GM19025 (cell line): ENCODE data around the gene TTBK2.
"Not testable (repeated sequence)": the region's sequence is repeated elsewhere in the genome, so short reads cannot be mapped to it uniquely, and the experiment has no call there.

Experiments
- ATAC-seq: cut with Tn5 transposase; IDR thresholded peaks from one replicate; pipeline ENCODE4 v1.9.1; 2021; ENCODE audit warnings: mild to moderate bottlenecking, low read depth, moderate library complexity; ENCODE audit not compliant: unreplicated experiment

Gene TTBK2

GRCh38 chr15:42911058-42911592, 9.5 kb downstream of the TTBK2 start:
- no peak for ATAC-seq

DNA sequence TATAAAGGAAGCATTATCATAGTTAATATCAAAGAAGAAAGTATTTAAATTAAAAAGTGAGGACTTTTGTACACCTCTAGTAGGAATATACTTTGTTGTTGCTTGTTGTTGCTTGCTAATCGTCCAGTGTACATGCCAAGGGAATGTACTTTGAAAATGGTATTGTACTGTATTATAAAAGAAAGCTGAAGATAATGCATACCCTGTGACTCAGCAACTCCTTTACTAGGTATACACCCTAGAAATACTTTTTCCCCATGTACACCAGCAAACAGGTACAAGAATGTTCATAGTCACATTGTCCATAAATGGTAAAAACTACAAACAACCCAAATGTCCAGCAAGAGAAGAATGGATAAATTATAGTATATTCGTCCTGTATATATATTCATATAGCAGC, 12.0 kb downstream of the TTBK2 start:
- ATAC-seq, result no peak

- no peak for ATAC-seq
Measured at GRCh38 chr15:42903388-42904324, 16.9 kb downstream of the TTBK2 start.

DNA sequence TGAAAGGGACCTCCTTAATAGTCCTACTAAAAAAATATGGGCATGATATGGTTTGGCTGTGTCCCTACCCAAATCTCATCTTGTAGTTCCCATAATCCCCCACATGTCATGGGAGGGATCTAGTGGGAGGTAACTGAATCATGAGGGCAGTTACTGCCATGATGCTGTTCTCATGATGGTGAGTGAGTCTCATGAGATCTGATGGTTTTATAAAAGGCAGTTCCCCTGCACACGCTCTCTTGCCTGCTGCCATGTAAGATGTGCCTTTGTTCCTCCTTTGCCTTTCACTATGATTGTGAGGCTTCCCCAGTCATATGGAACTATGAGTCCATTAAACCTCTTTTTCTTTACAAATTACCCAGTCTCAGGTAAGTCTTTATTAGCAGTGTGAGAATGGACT, 26.7 kb downstream of the TTBK2 start:
- not testable (repeated sequence) for ATAC-seq

DNA sequence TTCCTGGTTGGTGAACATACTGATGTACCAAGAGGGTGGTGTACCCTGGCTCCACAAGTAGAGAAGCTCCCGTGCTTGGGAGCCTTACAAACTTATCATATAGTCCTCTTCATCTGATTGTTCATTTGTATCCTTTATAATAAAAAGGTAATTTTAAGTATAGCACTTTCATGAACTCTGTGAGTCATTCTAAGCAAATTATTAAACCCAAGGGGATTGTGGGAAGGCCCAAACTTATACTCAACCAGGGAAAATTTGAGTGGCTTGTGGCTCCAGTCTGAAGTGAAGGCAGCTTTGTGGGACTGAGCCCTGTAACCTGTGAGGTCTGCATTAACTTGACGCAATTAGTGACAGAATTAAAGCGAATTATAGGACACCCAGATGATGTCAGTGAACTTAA, 29.0 kb downstream of the TTBK2 start:
- ATAC-seq, result no peak

- no peak for ATAC-seq
Measured at GRCh38 chr15:42890161-42890913, 30.2 kb downstream of the TTBK2 start.

DNA sequence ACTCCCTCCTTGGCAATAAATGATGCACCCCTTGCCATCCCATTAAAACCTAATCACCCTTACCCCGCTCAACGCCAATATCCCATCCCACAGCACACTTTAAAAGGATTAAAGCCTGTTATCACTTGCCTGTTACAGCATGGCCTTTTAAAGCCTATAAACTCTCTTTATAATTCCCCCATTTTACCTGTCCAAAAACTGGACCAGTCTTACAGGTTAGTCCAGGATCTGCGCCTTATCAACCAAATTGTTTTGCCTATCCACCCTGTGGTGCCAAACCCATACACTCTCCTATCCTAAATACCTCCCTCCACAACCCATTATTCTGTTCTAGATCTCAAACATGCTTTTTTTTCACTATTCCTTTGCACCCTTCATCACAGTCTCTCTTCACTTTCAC, 33.2 kb downstream of the TTBK2 start:
- not testable (repeated sequence) for ATAC-seq

DNA sequence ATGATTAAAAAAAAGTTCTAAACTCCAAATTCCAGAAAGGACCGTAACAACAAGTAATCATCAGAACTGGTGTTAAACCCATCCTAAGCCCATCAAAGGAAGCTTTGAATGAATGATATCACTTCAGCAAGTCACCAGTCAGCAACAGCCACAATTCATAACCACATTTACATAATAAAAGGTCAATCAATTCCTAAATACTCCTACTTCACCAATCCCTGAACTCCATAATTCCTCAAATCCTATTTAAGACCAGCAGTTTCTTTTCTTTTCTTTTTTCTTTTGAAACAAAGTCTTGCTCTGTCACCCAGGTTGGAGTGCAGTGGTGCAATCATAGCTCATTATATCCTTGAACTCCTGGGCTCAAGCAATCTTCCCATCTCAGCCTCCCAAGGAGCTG, 40.5 kb downstream of the TTBK2 start:
- no peak for ATAC-seq

DNA sequence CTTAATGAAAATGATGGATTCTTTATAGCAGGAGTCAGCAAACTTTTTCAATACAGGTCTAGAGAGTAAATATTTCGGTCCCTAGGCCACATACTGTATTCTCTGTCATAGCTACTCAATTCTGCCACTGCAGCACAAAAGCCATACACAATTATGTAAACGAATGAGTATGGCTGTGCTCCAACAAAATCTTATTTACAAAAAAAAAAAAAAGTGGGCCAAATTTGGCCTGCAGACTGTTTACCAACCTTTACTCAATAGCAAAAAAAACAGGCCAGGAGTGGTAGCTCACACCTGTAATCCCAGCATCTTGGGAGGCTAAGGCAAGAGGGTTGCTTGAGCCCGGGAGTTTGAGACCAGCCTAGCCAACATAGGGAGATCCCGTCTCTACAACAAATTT, 41.1 kb downstream of the TTBK2 start:
- no peak for ATAC-seq

GRCh38 chr15:42876224-42876623, 44.4 kb downstream of the TTBK2 start:
- no peak for ATAC-seq

- ATAC-seq, result no peak
Measured at GRCh38 chr15:42868683-42869082, 51.9 kb downstream of the TTBK2 start.

- ATAC-seq, result no peak
Measured at GRCh38 chr15:42863572-42864239, 56.9 kb downstream of the TTBK2 start.

DNA sequence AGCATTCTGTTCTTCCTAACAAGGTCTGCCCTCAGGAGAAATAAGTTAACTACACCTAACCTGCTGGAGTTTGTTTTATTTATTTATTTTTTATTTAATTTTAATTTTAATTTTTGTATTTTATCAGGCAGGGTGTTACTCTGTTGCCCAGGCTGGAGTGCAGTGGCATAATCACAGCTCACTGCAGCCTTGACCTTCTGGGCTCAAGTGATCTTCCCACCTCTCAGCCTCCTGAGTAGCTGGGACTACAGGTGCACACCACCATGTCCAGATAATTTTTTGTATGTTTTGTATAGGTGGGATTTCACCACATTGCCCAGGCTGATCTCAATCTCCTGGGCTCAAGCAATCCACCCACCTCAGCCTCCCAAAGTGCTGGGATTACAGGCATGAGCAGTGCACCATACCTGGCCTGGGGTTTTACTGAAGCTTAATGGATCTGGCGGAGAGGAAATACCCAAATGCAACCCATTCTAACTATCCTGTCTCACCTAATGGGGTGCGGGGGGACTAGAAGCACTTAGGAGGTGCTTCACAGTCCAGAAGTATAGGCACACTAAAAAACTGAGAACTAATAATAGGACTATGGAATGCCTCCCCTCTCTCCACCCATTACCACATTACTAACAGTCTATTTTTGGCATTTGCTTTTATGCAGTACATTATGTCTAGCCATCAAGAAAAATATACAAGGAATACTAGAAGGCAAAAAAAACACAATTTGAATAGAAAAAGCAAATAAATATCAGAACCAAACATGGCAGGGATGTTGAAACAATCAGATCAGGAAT, 61.4 kb downstream of the TTBK2 start:
- ATAC-seq, result no peak

DNA sequence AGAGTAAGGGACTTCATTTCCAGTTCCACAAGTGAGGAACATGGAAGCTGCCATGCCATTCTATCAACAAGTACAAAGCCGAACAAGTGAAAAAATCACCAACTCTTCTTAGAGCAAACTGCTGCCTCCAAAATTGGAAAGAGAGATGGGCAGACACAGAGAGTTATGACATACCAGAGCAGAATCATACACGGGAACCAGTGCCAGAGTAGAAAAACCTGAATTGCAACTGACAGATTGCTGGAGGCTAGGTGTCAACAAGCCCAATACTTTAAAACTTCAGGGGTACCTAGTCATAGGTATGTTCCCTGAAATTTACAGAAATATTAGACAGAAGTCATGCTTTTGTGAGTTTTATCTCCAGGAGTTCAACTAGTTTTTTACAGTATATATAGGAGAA, 62.0 kb downstream of the TTBK2 start:
- ATAC-seq, result no peak

- no peak for ATAC-seq
Measured at GRCh38 chr15:42854576-42854975, 66.0 kb downstream of the TTBK2 start.

- ATAC-seq, result no peak
Measured at GRCh38 chr15:42849836-42850235, 70.7 kb downstream of the TTBK2 start.

DNA sequence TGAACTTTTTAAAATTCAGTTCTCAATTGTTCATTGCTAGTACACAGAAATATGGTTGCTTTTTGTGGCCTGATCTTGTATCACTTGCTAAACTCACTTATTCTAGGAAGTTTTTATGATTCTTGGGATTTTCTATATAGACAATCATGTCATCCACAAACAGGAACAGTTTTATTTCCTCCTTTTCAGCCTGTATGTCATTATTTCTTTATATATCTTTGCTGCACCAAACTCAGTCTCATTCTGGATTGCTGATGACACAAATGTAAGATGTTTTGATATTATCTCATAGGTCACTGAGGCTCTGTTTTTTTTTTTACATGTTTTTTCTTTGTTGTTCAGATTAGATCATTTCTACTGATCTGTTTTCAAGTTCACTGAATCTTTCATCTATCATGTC, 71.7 kb downstream of the TTBK2 start:
- no peak for ATAC-seq

- no peak for ATAC-seq
Measured at GRCh38 chr15:42846647-42847046, 73.9 kb downstream of the TTBK2 start.

GRCh38 chr15:42845581-42845980, 75.0 kb downstream of the TTBK2 start:
- ATAC-seq, result no peak

- no peak for ATAC-seq
Measured at GRCh38 chr15:42843699-42844098, 76.9 kb downstream of the TTBK2 start.
